Fibroblast of skin of left quadriceps (primary cell): ENCODE results near the gene CFAP100.

Experiments used
- DNase-seq, 2 experiments: peaks; one replicate each; pipeline ENCODE4 v3.0.0-alpha.2; 2013; ENCODE audit warnings: low read depth in 2 of 2

CFAP100 gene

DNA sequence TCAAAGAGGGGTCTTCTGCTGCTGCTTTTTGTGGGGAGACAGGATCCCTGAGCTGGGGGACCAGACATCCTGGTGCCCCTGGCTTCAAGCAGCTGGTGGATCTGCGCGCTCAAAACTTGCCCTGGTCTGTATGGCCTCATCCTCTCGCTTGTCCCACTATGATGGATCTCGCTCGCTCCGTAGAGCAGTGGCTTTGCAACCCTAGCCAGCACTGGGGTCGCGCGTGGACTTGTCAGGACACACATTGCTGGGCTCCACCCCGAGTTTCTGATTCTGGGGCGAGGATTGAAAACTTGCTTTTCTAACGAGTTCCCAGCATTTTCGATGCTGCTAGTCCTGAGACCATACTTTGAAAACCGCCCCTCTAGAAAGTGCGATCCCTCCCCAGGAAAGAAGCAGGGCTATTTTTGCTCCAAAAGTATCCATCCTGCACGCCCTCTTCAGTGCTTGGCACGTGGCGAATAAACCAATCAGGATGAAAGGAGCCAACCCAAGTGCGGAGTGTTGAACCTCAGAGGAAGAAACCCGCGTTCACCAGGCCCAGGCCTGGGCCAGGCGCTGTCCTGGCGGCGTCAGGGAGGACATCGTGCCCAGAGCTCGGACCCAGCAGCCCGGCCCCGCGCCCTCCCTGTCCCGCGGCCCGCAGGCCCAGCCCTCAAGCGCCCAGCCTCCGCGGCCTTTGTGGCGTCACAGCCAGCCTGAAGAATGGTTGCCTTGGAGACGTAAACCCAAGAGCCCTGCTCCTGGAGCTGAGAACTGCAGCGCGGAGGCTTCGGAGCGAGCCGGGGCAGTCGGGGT lies at the start of gene CFAP100:
TSS of gene CFAP100 (plus strand) at position 731 of the 798 bp plus-strand sequence. CDS start 1,092 bp downstream, outside the sequence.
- DNase-seq = no peak

DNA sequence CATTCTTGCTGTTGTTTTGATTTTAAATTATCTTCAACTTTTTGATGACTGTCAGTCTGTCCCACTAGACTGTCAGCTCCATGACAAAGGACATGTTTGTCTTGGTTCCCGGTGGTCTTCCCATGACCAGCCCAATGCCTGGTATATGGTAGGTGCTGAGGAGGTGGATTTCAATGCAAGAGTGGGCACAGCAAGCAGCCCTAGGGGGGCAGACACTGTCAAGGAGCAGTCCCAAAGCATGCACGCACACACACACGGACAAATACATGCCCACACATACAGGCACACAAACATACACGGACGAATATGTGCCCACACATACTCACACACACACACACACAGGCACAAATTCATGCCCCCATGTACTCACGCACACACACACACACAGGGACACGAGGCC lies 49.5 kb upstream of the CFAP100 start:
- DNase-seq = no peak

DNA sequence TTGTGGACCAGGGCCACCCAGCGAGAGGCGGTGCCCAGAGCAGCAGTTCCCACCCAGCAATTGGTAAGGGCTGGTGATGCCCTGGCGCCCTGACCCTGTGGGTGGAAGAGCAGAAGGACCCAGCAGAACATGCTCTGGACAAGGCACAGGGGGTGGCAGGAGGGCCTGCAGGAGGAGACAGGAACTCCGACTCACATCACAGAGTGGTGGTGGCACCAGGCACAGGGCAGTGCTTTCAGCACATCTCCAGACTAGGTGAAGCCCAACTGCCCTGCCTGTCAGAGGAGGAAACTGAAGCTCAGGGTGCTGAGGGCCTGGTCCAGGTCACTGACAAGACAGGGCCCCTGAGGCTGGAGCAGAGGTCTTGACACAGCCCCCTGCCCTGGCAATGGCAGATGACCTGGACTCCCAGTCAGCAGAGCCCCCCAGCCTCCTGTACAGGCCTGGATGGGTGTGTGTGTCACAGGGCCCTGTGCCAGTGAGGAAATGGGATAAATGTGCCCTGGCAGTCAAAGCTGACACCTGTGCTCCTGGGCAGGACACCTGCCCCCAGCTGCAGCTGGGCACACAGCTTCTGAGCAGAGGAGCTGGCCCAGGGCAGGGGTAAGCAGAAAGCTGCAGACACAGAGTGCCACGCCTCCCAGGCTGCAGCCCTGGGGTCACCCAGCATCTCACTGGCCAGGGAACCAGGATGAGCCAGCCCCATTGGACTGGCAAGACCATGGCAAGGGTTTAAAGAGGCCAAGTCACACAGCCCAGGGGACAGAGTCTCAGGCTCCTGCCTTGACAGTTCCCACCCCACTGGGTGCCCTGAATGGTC lies 48.9 kb upstream of the CFAP100 start:
- no peak for DNase-seq

DNA sequence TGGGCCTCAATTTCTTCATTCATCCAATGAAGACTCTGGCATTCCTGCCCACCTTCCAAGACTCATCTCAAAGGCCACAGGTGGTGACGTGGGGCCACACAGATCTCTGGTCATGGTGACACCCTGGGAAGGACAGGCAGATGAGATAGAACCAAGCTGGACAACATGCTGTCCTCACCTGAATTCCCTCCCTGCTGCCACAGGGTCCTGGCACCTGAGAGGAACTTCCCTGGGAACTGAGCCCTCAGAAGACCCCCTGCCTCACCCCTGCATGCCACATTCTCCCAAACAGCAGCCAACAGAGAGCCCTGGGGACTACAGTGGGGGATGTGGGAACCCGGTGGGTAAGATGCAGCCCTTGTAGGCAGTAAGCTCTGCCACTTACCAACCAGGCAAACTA lies 48.2 kb upstream of the CFAP100 start:
- no peak for DNase-seq

DNA sequence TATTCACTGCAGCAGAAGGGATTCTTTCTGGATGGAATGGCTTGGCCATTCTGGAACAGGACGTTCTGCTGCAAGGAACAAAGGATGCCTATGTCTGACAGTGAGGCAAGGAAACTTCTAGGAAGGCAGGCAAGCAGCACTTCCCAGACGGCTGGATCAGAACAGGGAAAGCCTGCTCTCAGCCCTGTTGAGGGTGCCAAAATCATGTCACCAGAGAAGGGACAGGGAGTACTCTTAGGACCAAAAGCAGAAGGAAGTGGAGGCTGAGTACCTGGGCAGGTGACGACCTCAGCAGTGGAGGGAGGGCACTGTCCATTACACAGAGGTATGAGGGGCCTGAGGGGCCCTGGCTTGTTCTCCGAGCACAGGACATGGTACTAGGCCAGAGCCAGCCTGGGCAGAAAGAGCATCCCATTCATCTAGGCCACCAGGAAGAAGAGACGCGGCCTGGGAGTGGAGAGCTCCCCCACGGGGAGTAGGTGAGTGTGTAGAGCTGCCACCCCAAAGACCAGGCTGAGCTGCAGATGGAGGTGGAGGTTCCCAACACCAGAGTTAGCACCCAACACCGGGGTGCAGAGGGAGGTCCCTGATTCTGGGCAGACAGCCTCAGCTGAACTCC lies 47.1 kb upstream of the CFAP100 start:
- DNase-seq = no peak

DNA sequence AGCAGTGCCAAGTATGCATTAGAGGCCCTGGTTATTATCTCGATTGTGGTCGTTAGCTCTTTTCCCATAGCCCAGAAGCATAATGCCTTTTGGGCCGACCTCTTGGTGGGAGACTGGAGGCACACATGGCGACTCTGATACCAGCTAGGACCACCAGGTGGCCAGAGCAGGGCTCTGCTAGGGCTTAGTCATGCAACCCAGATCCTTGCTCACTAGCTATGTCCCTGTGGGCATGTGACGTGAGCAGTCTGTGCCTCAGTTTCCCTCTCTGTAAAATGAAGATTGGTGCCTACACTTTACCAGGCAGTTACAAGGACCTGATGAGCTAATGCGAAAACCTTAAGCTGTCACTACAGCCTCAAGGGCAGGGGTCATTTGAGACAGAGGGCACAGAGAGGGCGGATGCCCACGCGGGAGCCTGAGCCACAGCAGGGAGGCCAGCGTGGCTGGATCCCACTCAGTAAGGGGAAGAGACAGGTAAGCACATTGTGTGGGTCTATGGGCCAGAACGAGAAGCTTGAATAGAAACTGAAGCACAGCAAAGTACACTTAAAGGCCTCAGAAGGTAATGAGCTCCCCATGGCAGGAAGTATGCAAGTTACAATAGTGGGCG lies 46.3 kb upstream of the CFAP100 start:
- no peak for DNase-seq

DNA sequence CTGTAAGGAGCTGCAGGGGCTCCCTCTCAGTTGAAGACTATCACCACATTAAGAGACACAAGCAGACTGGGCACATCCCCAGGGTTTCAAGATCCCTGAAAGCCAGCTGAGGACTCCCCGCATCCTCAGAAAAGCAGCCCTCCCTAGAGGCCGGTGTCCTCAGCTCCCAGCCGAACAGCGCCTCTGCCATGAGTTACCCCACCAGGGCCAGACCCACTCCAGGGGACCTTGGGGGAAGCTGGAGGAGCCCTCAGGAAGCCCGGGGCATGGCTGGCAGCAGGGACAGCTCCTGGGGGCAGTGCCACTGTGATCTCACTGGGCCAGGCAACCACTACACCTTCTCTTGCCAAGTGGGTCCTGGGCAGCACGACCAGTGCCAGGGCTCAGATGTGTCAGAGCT lies 45.6 kb upstream of the CFAP100 start:
- DNase-seq = no peak

DNA sequence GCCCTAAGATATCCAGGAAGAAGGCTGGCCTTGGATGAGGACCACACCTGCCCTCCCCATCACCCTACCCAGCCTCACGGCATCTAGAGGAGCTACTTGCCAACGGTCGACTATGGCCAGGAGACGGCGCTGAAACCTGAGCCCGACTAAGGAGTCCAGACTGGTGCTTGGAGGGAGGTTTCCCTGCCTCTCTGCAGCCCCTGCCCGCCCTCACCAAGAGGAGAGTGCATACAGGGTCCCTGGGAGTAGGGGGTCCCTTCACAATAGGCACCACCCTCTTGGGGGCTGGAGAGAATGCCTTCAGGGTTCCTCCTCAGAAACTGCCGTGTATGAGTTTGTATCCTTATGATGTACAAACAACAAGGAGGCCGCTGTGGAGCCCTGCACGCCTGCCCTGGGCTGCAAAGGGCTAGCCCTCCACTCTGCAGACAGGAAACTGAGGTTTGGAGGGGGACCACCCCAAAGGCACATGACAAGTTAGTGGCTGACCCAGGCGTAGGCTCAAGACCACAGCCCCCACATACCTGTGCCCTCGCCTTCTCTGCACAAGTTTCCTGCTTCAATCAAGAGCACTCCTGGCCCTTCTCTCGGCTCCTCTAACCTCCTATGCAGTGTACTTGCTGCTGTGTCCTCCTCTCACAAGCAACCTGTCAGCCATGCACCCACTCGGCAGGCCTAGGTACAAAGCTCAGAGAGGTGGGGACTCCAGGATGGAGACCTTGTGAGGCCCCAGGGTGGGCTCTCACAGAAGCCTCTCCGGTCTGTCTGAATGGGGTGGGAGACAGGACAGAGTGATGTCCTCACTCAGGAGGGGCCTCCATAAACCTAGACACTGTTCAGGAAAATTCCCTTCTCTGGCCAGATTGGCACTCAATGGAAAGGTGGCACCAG lies 44.9 kb upstream of the CFAP100 start:
- no peak for DNase-seq

DNA sequence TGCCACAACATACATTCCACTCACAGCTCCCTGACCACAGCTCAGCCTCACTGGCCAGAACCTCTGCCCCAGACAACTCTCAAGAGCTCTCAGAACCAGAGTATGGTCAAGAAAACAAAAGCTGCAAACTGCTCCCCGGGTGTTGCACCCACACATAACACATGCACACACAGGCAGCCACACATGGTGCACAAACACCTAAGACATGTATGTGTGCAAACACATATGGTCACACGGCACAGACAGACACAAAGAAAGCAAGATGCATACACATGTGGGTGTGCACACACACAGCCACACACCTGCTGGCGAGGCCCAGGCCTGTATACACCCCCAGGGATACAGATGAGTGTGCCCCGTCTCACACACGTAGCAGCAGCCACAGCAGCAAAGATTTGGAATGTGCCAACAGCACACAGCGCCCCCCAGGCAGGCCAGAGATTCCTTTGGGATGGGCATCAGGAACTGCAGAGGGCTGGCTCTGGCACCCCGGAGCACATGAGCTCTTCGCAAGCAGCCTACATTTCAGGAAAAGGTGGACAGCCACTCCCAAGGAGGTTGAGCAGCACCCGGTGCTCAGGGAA lies 44.1 kb upstream of the CFAP100 start:
- DNase-seq = no peak

DNA sequence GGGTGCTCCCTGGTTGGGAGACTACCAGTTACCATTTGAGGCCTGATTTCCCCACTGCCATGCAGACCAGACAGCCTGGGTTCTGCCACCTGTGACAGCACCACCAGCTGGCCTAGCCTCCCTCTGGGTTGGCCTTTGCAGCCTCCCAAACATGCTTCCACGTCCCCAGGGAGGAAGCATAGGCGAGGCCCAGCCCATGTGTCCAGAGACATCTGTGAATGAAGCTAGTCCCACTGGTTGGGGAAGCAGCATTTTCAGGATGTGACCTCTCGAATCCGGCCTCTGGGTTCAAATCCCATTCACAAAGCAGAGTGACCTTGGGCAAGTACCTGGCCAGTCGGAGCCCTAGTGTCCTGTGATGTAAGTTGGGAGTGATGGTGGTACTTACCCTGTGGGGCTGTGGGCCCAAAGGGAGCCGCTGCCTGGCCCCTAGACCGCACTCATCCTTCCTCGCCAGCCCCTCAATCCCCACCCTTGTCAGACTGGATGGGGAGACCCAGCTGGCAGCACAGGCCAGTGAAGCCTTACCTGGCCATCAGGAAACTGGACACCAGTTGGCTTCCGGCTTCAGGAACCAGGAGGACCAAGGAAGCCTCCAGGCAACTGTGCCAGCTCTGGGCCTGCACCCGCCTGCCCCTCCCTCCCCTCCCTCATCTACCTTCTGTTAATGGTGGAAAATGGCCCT lies 43.5 kb upstream of the CFAP100 start:
- no peak for DNase-seq

DNA sequence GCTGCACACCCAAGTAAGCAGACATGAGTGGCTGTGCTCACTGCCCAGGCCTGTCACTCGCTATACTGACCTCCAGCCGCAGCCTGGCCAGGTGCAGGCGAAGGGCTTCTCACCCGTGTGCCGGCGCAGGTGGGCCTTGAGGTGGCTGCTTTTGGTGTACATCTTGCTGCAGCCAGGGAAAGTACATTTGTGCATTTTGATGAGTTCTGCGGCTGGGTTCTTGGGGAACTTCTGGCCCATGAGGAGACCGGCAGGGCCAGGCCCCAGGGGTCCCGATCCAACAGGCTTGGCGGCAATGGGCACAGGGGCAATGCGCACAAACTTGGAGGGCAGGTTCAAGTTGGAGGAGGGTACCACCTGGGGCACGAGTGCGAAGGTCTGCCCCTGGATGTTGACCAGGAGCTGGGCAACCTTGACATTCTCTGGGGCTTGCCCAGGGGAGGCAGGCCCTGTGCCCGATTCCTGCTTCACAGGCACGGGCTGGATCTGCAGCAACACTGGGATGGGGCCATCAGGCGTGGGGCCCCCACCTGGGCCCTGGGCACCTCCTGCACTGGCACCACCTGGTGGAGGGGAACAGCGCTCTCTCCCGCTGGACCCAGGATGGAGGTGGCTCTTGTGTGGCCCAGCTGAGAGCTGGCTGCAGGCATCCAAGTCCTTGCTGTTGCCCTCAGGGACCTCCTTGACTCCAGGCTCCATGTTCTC lies 42.8 kb upstream of the CFAP100 start:
- DNase-seq = no peak

DNA sequence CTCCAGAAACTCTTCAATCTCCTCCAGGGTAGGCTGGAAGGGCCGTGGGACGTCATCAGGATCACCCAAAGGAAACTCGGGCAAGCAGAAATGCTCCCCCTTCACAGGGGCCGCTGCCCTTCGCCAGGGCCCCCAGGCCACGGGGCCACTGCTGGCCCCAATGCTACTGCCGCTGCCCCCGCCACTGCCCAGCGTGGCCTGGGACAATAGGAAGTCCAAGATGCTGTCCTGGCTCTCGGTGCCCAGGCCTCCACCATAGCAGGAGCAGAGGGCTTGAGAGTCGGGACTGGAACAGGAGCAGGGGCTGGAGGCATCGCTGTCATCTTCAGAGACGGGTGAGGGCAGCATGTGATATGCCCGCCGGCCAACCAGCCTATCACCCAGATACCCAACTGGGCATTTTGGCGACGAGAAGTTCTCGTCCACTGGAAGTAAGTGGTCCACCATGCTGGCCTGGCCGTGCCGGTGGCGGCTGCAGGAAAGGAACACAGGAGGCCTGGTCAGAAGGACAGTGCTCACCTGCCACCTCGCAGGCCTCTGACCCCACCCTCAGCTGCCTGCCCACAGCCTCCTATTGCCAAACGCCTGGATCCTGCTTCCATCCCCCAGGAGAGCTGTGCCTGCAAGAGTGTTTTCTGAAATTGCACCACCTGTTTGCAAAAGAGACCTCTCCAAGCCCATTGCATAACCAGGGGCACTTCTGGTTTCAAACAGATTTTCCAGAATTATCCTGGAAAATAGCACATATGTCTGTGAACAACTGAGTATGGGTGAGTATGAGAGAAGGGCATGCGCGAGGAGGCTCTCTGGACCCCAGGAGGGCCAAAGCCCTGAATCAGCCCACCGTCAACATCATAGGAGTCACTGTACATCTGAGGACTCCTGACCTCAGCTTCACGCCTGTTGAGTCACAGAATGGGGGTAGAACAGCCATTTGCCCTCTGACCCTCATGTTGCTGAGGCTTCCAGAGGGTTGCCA lies 41.9 kb upstream of the CFAP100 start:
- no peak for DNase-seq

DNA sequence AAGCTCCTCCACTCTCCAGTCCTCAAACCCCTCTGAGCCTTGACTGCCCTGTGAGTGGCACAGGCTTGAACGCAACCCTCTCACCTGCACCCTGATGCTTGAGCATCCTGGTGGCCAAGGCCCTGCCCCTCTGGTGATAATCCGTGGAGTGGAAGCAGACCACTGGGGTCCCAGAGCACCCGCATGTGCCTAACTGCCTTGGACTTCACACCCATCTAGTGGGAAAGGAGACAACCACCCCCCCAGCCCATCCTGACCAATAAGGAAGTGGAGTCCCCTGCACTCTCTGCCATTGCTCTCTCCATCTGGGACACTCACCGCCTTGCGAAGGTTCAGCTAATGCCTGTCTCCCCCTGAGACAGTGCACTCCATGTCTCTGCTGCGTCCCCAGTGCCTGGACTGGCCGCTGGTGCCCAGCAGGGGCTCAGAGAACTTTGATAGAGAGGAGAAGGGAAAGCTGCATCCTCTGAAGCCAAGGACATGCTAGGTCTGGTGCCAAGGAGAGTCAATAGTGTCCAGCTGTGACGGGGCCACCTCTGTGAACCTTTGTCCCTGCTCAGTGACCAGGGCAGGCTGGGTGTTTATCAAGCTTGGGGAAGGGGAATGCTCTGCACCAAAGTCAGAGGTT lies 40.9 kb upstream of the CFAP100 start:
- DNase-seq = no peak

DNA sequence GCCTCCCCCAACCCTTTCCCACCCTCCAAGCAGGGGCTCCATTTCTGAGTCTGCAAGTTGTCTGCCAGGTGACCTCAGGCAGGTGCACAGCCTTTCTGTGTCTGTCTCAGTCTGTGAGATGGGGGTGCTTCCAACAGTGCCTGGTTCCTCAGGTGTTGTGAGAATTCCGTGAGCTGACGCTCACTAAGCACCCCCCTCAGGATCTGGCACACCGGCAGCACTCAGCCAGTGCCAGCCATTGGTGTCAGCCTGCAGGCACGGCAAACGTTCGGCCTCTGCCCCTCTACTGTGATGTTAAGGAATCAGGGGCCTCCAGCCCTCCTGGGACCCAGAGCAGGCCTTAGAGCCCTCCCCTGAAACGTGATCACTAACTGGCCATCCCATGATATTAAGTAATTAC lies 39.9 kb upstream of the CFAP100 start:
- DNase-seq = no peak

DNA sequence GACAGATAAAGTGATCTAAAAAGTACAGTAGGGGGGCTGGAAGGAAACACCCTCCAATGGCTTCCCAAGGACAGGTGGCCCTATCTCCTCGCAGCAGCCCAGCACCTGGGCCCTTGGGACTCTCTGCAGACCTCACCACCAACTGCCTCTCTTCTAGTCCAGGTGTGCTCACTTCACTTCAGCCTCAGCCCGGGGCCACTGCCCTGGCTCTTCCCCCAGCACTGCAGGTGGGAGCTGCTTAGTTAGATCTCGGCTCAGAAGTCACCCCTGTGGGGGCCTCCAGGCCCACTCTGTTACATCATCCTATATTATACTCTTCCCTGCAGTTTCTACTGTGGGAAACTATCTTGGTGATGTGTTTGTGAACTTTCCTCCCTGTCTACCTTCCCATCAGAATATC lies 39.5 kb upstream of the CFAP100 start:
- no peak for DNase-seq

DNA sequence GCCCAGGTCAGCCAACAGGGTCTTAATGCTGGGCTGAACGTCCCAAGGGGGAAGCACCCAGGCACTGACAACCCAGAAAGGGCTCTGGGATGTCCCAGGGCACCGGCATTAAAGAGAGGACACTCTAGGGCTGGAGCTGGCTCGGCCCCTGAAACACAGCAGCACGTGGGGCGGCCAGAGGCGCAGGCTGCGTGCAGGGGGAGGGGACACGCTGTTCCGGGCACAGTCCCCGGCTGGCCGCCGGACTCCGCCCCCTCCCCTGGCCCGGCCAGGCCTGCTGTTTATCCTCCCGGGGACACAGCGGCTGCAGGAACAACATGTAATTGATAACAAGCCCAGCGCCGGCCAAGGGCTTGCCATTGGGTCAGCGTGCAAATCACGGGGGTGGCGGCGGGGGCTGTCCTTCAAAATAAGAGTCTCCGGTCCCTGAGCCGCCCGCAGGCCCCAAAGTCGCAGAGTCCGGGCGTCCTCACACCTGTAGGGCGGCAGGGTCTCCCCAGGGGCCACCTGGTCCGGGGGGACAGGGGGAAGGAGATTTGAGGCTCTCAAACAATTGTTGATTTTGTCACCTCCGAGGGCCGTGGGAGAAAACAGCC lies 38.8 kb upstream of the CFAP100 start:
- no peak for DNase-seq
